ENCODE data around the gene UTF1. TPM values are rescaled to one million over a fixed set of nuclear protein-coding genes. Genes with fewer than 3 reads are reported as not detected.

The UTF1 gene
- total and polyA plus RNA-seq, 8 donors: not detected

GRCh38 chr10:133198206-133198605 lies 31.8 kb upstream of the UTF1 start:
- TF ChIP-seq POLR2A (IDR thresholded peaks at IDR 0.05) (no peak), POLR2AphosphoS5 (IDR thresholded peaks at IDR 0.05) (no peak), CTCF (IDR thresholded peaks at IDR 0.05) (no peak), EP300 (IDR thresholded peaks at IDR 0.05) (no peak)
- intact Hi-C loops (cut with DNase I; ENCODE audit: low total_unique reads): no loop called here

GRCh38 chr10:133198621-133199487 lies 31.2 kb upstream of the UTF1 start:
- 83 to 93% (median 87%) methylated on average over 11 to 54 of the region's 54 CpGs for WGBS, 5 donors
- peaks cover 0 to 4% (median under 1%) of the 10 kb centered on the region in 4 donors for H3K9me3 ChIP-seq
- H3K27ac ChIP-seq: no peak overlapping the region
- no peaks in the 10 kb centered on the region for H3K4me1 ChIP-seq
- peaks cover 0 to 47% (median 16%) of the 10 kb centered on the region in 3 donors for H3K27me3 ChIP-seq
- no peaks in the 10 kb centered on the region for H3K36me3 ChIP-seq
- DNase-seq: no peak
- no peak overlapping the region for H3K4me3 ChIP-seq
- intact Hi-C loops (cut with DNase I; ENCODE audit: low total_unique reads): no loop called here
- TF ChIP-seq POLR2AphosphoS5 (IDR thresholded peaks at IDR 0.05): no peak

More at GRCh38 chr10:133198206-133198605, 31.8 kb upstream of the UTF1 start:
- no peak for DNase-seq
- 83 to 96% (median 95%) methylated on average over 7 to 26 of the region's 26 CpGs; no CpG with 5 or more reads in 1 of the 5 donors for WGBS, 5 donors
- H3K9me3 ChIP-seq: peaks cover 0 to 11% (median 3%) of the 10 kb centered on the region in 4 donors
- H3K4me3 ChIP-seq: no peak overlapping the region
- H3K27me3 ChIP-seq: peaks cover 0 to 47% (median 16%) of the 10 kb centered on the region in 3 donors
- H3K4me1 ChIP-seq: no peaks in the 10 kb centered on the region
- no peak overlapping the region for H3K27ac ChIP-seq
- no peaks in the 10 kb centered on the region for H3K36me3 ChIP-seq

- H3K9me3 ChIP-seq: no peaks in the 10 kb centered on the region
Observed at GRCh38 chr10:133199488-133199885, 30.5 kb upstream of the UTF1 start.

GRCh38 chr10:133199992-133200611 lies 29.9 kb upstream of the UTF1 start:
- WGBS, 5 donors: 31 to 60% (median 42%) methylated on average over 1 to 38 of the region's 38 CpGs
- TF ChIP-seq EP300 (IDR thresholded peaks at IDR 0.05) (no peak), POLR2AphosphoS5 (IDR thresholded peaks at IDR 0.05) (no peak), POLR2A (IDR thresholded peaks at IDR 0.05) (no peak), CTCF (IDR thresholded peaks at IDR 0.05) (no peak)
- Histone ChIP-seq H3K4me1 (no peaks in the 10 kb centered on the region), H3K9me3 (no peaks in the 10 kb centered on the region), H3K4me3 (no peak overlapping the region), H3K27ac (no peak overlapping the region), H3K27me3 (peaks cover 0 to 51% (median 16%) of the 10 kb centered on the region in 3 donors), H3K36me3 (no peaks in the 10 kb centered on the region)
- DNase-seq: peak in 1 of 2 donors; percentile 32
- intact Hi-C loops (cut with DNase I; ENCODE audit: low total_unique reads): no loop called here

More at GRCh38 chr10:133199488-133199885, 30.5 kb upstream of the UTF1 start:
- intact Hi-C loops (cut with DNase I; ENCODE audit: low total_unique reads): no loop called here
- H3K36me3 ChIP-seq: no peaks in the 10 kb centered on the region
- WGBS, 5 donors: 82 to 89% (median 84%) methylated on average over 7 to 13 of the region's 13 CpGs
- peaks cover 0 to 47% (median 16%) of the 10 kb centered on the region in 3 donors for H3K27me3 ChIP-seq
- H3K4me3 ChIP-seq: no peak overlapping the region
- TF ChIP-seq EP300 (IDR thresholded peaks at IDR 0.05): no peak
- no peak for TF ChIP-seq CTCF (IDR thresholded peaks at IDR 0.05)
- no peak for TF ChIP-seq POLR2AphosphoS5 (IDR thresholded peaks at IDR 0.05)
- TF ChIP-seq POLR2A (IDR thresholded peaks at IDR 0.05): no peak
- no peak for DNase-seq
- H3K27ac ChIP-seq: no peak overlapping the region
- no peaks in the 10 kb centered on the region for H3K4me1 ChIP-seq

Data from stomach (tissue), 9 donors.